Measurements from ENCODE around the gene NAPA. TPM values are rescaled to one million over a fixed set of nuclear protein-coding genes. Genes with fewer than 3 reads are reported as not detected.
"Not testable (repeated sequence)": the region's sequence is repeated elsewhere in the genome, so short reads cannot be mapped to it uniquely, and the experiment has no call there.

Gene NAPA
- total RNA-seq, 2 donors from 2014 or later = 124 to 133 TPM

- Mint-ChIP-seq H3K27me3 (no peaks in the 10 kb centered on the region), H3K36me3 (ENCODE audit: low read depth) (peaks cover 5% of the 10 kb centered on the region), H3K4me1 (peaks cover 7% of the 10 kb centered on the region), H3K4me3 (peak overlapping the region; percentile 21), H3K27ac (peak overlapping the region; percentile 37)
- ATAC-seq (no peak), DNase-seq (no peak)
- H3K9me3 ChIP-seq (ENCODE audit: control insufficient read depth, low read length, poor library complexity, severe bottlenecking) = no peaks in the 10 kb centered on the region
Observed at GRCh38 chr19:47492571-47493377, 22.1 kb downstream of the NAPA start.

GRCh38 chr19:47492137-47492533 is 22.7 kb downstream of the NAPA start:
- Mint-ChIP-seq H3K36me3 (ENCODE audit: low read depth) (peaks cover 5% of the 10 kb centered on the region), H3K27ac (peak overlapping the region; percentile 37), H3K27me3 (no peaks in the 10 kb centered on the region), H3K4me3 (no peak overlapping the region), H3K4me1 (peaks cover 9% of the 10 kb centered on the region)
- DNase-seq = no peak
- H3K9me3 ChIP-seq (ENCODE audit: control insufficient read depth, low read length, poor library complexity, severe bottlenecking) = no peaks in the 10 kb centered on the region
- ATAC-seq = no peak

GRCh38 chr19:47491358-47492136 is 23.3 kb downstream of the NAPA start:
- Mint-ChIP-seq H3K27me3 (no peaks in the 10 kb centered on the region), H3K27ac (peak overlapping the region; percentile 37), H3K36me3 (ENCODE audit: low read depth) (peaks cover 5% of the 10 kb centered on the region), H3K4me3 (no peak overlapping the region), H3K4me1 (peaks cover 7% of the 10 kb centered on the region)
- ATAC-seq = no peak
- no peaks in the 10 kb centered on the region for H3K9me3 ChIP-seq (ENCODE audit: control insufficient read depth, low read length, poor library complexity, severe bottlenecking)
- no peak for DNase-seq

- H3K4me3 Mint-ChIP-seq = no peak overlapping the region
- H3K36me3 Mint-ChIP-seq (ENCODE audit: low read depth) = peaks cover 5% of the 10 kb centered on the region
- H3K4me1 Mint-ChIP-seq = peaks cover 2% of the 10 kb centered on the region
- no peak overlapping the region for H3K27ac Mint-ChIP-seq
- no peaks in the 10 kb centered on the region for H3K27me3 Mint-ChIP-seq
- no peaks in the 10 kb centered on the region for H3K9me3 ChIP-seq (ENCODE audit: control insufficient read depth, low read length, poor library complexity, severe bottlenecking)
- DNase-seq (no peak), ATAC-seq (peak; percentile 15)
Observed at GRCh38 chr19:47490847-47491246, 24.0 kb downstream of the NAPA start.

- Mint-ChIP-seq H3K27ac (no peak overlapping the region), H3K4me1 (peaks cover 7% of the 10 kb centered on the region), H3K4me3 (peak overlapping the region; percentile 75), H3K27me3 (no peaks in the 10 kb centered on the region), H3K36me3 (ENCODE audit: low read depth) (peaks cover 7% of the 10 kb centered on the region)
- ATAC-seq = no peak
- H3K9me3 ChIP-seq (ENCODE audit: control insufficient read depth, low read length, poor library complexity, severe bottlenecking) = no peaks in the 10 kb centered on the region
- DNase-seq = no peak
Observed at GRCh38 chr19:47490031-47490430, 24.8 kb downstream of the NAPA start.

GRCh38 chr19:47489072-47489914 is 25.6 kb downstream of the NAPA start:
- peaks cover 7% of the 10 kb centered on the region for H3K36me3 Mint-ChIP-seq (ENCODE audit: low read depth)

GRCh38 chr19:47487551-47488515 is 27.0 kb downstream of the NAPA start:
- peaks cover 18% of the 10 kb centered on the region for H3K4me1 Mint-ChIP-seq
- peaks cover 7% of the 10 kb centered on the region for H3K36me3 Mint-ChIP-seq (ENCODE audit: low read depth)
- DNase-seq = no peak
- H3K4me3 Mint-ChIP-seq = no peak overlapping the region
- peak overlapping the region; percentile 97 for H3K27ac Mint-ChIP-seq
- ATAC-seq = no peak
- no peaks in the 10 kb centered on the region for H3K9me3 ChIP-seq (ENCODE audit: control insufficient read depth, low read length, poor library complexity, severe bottlenecking)
- H3K27me3 Mint-ChIP-seq = no peaks in the 10 kb centered on the region

More at GRCh38 chr19:47489072-47489914, 25.6 kb downstream of the NAPA start:
- H3K4me3 Mint-ChIP-seq = peak overlapping the region; percentile 75
- H3K4me1 Mint-ChIP-seq = peaks cover 11% of the 10 kb centered on the region
- ATAC-seq = no peak
- H3K27ac Mint-ChIP-seq = no peak overlapping the region
- H3K27me3 Mint-ChIP-seq = no peaks in the 10 kb centered on the region
- H3K9me3 ChIP-seq (ENCODE audit: control insufficient read depth, low read length, poor library complexity, severe bottlenecking) = no peaks in the 10 kb centered on the region
- DNase-seq = no peak

- DNase-seq = no peak
- no peaks in the 10 kb centered on the region for H3K9me3 ChIP-seq (ENCODE audit: control insufficient read depth, low read length, poor library complexity, severe bottlenecking)
- H3K27me3 Mint-ChIP-seq = no peaks in the 10 kb centered on the region
- peaks cover 18% of the 10 kb centered on the region for H3K4me1 Mint-ChIP-seq
- peak overlapping the region; percentile 41 for H3K4me3 Mint-ChIP-seq
- ATAC-seq = no peak
- peaks cover 7% of the 10 kb centered on the region for H3K36me3 Mint-ChIP-seq (ENCODE audit: low read depth)
- peak overlapping the region; percentile 97 for H3K27ac Mint-ChIP-seq
Observed at GRCh38 chr19:47486900-47487299, 28.0 kb downstream of the NAPA start.

- H3K4me3 Mint-ChIP-seq; ATAC-seq; DNase-seq; H3K27me3 Mint-ChIP-seq; H3K36me3 Mint-ChIP-seq (ENCODE audit: low read depth); H3K9me3 ChIP-seq (ENCODE audit: control insufficient read depth, low read length, poor library complexity, severe bottlenecking): not testable (repeated sequence)
- Mint-ChIP-seq H3K4me1 (peaks cover 18% of the 10 kb centered on the region), H3K27ac (peak overlapping the region; percentile 97)
Observed at GRCh38 chr19:47486220-47486619, 28.6 kb downstream of the NAPA start.

- DNase-seq = no peak
- ATAC-seq = no peak
- H3K27ac Mint-ChIP-seq = peak overlapping the region; percentile 97
- H3K4me3 Mint-ChIP-seq = peak overlapping the region; percentile 97
- H3K27me3 Mint-ChIP-seq = no peaks in the 10 kb centered on the region
- H3K9me3 ChIP-seq (ENCODE audit: control insufficient read depth, low read length, poor library complexity, severe bottlenecking) = no peaks in the 10 kb centered on the region
- H3K36me3 Mint-ChIP-seq (ENCODE audit: low read depth) = peaks cover 7% of the 10 kb centered on the region
- H3K4me1 Mint-ChIP-seq = peaks cover 18% of the 10 kb centered on the region
Observed at GRCh38 chr19:47485210-47485609, 29.7 kb downstream of the NAPA start.

GRCh38 chr19:47483800-47484690 is 30.8 kb downstream of the NAPA start, which contains the start of gene KPTN:
KPTN (minus strand) TSS chr19:47484219; CDS start chr19:47484160, 59 bp downstream.
- H3K36me3 Mint-ChIP-seq (ENCODE audit: low read depth) = peaks cover 2% of the 10 kb centered on the region
- H3K9me3 ChIP-seq (ENCODE audit: control insufficient read depth, low read length, poor library complexity, severe bottlenecking) = no peaks in the 10 kb centered on the region
- peak; percentile 89 for ATAC-seq
- peaks cover 18% of the 10 kb centered on the region for H3K4me1 Mint-ChIP-seq
- no peaks in the 10 kb centered on the region for H3K27me3 Mint-ChIP-seq
- H3K27ac Mint-ChIP-seq = peak within 1 kb of the TSS; percentile 97
- peak within 1 kb of the TSS; percentile 97 for H3K4me3 Mint-ChIP-seq
- DNase-seq = peak; percentile 78 to 84 (median 78)
